Measurements from ENCODE around the gene ADGRV1.
A peak's percentile ranks its signal among the peaks of the same experiment; 100 is the strongest.

The ADGRV1 gene

DNA sequence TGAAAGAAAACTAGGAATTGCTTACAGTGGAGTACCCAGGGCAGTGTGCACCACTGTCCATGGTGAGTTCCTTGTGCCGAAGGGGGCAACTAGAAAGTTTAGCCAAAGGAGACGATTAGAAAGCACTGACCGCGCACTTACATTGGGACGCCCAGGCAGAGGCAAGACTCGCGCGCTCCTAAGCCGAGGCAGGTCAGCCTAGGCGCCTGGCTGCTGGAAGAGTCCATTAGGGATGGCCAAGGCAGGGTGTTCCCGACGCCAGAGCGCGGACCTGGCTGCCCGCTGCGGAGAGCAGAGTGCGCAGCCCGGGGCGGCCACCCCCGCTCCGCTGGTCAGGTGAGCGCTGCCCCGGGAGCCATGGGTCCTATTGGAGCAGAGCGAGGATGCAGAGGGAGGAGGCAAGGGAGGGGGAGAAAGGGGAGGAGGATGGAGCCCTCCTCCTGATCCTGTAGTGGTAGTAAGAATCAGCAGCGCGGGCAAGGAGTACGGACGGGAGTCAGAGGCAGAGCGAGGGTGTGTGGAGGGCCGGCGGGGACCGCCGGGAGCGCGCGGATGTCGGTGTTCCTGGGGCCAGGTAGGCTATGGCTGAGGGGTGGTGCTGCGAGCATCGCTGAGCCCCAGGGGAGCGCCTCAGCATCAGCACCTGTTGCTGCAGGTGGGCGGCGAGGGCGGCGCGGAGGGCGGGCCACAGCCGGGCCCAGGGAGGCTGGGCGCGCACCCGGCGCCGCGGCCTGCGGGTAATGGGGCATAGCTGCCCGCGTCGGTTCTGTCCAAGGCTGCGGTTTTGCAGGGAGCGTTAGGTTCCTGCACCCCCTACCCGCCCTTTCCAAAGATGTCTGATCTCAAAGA lies at the start of gene ADGRV1:
Gene ADGRV1, plus strand, starts transcription at position 454 of the 849 bp plus-strand sequence. Its CDS starts 99 bp downstream, at position 553.
- DNase-seq: no peak

DNA sequence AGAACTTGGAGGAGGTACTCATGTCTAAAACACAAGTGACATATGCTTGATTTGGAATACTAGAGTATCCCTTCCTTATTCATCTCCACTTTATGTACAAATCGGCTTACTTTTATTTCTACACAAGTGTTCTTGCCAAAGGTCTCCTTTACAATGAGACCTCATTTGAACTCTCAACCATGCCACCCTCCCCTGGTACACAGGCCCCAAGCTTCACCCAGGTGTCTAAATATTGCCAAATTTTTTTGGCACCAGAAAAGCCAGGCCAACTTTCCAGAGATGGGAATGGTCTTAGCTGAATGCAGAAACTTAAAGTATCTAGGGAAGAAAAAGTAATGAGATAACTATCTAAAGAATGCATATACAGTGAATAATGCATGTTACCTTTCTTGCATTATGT lies 48.2 kb upstream of the ADGRV1 start:
- no peak for DNase-seq

DNA sequence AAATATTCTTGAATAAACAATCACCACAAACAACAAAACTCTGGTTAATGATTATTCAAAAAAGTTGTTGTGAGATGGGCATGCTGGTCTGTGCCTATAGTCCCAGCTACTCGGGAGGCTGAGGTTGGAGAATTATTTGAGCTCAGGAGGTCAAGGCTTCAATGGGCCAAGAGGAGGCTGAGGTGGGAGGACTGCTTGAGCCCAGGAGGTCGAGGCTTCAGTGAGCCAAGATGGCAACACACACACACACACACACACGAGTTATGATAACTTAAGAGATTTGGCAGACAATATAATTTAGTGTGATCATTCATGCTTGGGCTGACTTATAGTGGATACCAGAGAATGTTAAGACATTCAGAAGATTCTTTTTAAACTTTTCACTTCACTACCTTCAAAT lies 44.1 kb upstream of the ADGRV1 start:
- DNase-seq: no peak

DNA sequence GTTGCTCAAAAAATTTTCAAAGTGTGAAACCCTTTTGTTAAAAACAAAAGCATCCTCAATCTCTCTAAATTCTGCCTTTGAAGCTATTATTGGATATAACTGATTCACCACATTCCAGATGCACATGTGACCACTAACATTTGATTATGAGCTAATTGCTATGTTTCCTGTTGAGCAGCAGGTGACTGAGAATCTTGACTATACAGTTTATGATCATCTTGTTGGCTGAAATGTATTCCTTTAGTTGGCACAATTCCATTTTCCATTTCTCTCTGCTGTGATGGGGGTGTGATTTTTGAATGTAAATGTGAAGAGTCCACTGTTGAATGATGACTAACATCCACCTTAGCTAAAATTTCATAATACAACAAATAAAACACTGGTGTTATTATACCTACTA lies 39.9 kb upstream of the ADGRV1 start:
- no peak for DNase-seq

DNA sequence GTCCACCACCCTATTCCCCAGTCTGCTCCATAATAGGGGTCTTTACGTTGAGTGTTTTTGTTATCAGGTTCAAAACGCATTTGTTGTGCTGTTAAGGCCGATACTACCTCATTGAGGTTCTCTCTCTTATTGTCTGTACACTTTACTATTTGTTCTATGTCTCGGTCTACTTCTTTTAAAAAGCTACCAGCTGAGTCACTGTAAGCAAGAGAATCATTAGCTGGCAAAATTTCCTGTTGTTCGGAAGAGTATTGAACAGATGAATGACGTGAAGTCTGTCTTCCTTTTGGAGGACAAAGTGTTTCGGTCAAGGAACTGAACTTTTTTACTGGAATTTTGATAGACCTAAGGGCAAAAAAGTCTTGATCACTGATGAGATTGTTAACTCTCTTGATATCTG lies 39.5 kb upstream of the ADGRV1 start:
- no peak for DNase-seq

GRCh38 chr5:90528601-90529193 lies 29.9 kb upstream of the ADGRV1 start:
- DNase-seq: peak; percentile 19

- DNase-seq: peak; percentile 96
These were observed 29.2 kb upstream of the ADGRV1 start, which contains the start of gene LYSMD3 for GRCh38 chr5:90529194-90529938. LYSMD3 (minus strand) TSS chr5:90529584; CDS start chr5:90525289, 4,295 bp downstream.

- DNase-seq: peak; percentile 52
These were observed 28.5 kb upstream of the ADGRV1 start for GRCh38 chr5:90529939-90530677.

GRCh38 chr5:90530736-90531487 lies 27.7 kb upstream of the ADGRV1 start:
- DNase-seq: no peak

GRCh38 chr5:90533794-90534193 lies 24.8 kb upstream of the ADGRV1 start:
- no peak for DNase-seq

GRCh38 chr5:90534922-90535321 lies 23.7 kb upstream of the ADGRV1 start:
- DNase-seq: no peak

DNA sequence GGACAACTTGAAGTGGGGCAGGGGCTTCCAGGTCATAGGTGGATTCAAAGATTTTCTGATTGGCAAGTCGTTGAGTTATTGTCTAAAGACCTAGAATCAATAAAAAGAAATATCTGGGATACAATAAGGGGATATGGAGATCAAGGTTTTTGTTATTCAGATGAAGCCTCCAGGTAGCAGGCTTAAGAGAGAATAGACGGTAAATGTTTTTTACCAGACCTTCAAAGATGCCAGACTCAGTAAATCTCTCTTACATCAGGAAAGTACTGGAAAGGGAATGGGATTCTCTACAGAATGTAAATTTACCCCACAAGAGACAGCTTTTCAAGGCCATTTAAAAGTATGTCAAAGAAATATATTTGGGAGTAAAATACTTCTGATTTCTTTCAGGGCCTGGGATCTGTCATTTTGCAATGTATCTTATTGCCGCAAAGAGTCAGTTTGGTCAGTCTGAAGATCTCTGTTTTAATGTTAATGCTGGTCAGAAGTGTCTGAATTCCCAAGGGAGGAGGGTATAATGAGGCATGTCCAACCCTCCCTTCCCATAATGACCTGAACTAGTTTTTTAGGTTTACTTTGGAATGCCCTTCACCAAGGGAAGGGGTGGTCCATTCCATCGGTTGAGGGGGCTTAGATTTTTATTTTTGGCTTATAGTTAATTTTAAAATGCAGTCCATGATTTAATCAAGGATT lies 15.6 kb upstream of the ADGRV1 start:
- DNase-seq: no peak

DNA sequence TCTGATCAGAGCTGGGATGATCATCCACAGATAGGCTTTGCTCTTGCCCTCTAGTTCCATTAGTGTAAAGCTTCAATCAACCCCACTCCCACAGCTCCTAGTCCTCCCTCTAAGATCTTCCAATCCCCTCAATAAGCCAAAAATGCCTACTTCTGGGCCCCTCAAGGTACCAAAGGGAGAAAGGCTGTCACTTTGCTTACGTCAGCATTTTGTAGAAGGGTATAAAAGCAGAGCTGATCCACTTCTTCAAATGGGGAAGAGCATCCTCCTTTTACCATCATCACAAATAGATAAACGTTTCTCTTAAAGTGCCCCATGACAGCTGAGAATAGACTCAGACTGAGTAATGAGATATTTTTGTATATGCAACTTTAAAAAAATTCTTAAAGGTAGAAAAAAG lies 13.1 kb upstream of the ADGRV1 start:
- DNase-seq: no peak

GRCh38 chr5:90546216-90546837 lies 12.3 kb upstream of the ADGRV1 start:
- DNase-seq: no peak

GRCh38 chr5:90547072-90547536 lies 11.5 kb upstream of the ADGRV1 start:
- no peak for DNase-seq

- DNase-seq: no peak
These were observed 10.5 kb upstream of the ADGRV1 start for GRCh38 chr5:90548069-90548593.

GRCh38 chr5:90549223-90549622 lies 9.4 kb upstream of the ADGRV1 start:
- DNase-seq: no peak

- DNase-seq: no peak
These were observed 8.8 kb upstream of the ADGRV1 start for GRCh38 chr5:90549729-90550275.

GRCh38 chr5:90550963-90551362 lies 7.6 kb upstream of the ADGRV1 start:
- no peak for DNase-seq

DNA sequence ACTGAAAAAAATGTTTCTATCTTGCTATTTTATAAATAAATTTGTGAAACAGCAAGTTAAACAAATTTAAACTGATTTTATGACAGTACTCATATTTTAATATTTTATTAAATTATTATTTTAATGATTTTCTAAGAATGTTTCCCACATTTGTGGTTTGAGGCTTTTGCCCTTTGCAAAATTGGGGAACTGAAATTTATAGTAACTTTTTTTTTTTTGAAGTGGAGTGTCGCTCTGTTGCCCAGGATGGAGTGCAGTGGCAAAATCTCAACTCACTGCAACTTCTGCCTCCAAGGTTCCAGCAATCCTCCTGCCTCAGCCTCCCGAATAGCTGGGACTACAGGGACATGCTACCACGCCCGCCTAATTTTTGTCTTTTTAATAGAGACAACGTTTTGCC lies 7.2 kb upstream of the ADGRV1 start:
- no peak for DNase-seq
